Adipocyte (in vitro differentiated cells): ENCODE measurements around the gene CALN1.

Experiments used
- DNase-seq: peaks from one replicate; pipeline ENCODE4 v3.0.0-alpha.2; 2015; ENCODE audit warnings: low read depth
- H3K27me3 ChIP-seq: replicated peaks from 2 replicates; pipeline ENCODE4 v1.7.0; 2013; ENCODE audit warnings: mild to moderate bottlenecking, low read length, moderate library complexity; ENCODE audit not compliant: control insufficient read depth, insufficient read depth
- H3K36me3 ChIP-seq: 2 replicates; pipeline ENCODE4 v1.7.0; 2013; ENCODE audit warnings: low read length, mild to moderate bottlenecking, moderate library complexity; ENCODE audit not compliant: control insufficient read depth, insufficient read depth, severe bottlenecking
- H3K4me1 ChIP-seq: 2 replicates; pipeline ENCODE4 v1.7.0; 2013; ENCODE audit warnings: mild to moderate bottlenecking, low read length, moderate library complexity; ENCODE audit not compliant: control insufficient read depth, insufficient read depth
- H3K4me3 ChIP-seq: 2 replicates; pipeline ENCODE4 v1.7.0; 2013; ENCODE audit warnings: mild to moderate bottlenecking, low read length, moderate library complexity
- H3K9ac ChIP-seq: 2 replicates; pipeline ENCODE4 v1.7.0; 2013; ENCODE audit warnings: mild to moderate bottlenecking, low read length, moderate library complexity
- H3K9me3 ChIP-seq: 2 replicates; pipeline ENCODE4 v1.7.0; 2013; ENCODE audit warnings: mild to moderate bottlenecking, low read length, moderate library complexity; ENCODE audit not compliant: control insufficient read depth

Gene CALN1

DNA sequence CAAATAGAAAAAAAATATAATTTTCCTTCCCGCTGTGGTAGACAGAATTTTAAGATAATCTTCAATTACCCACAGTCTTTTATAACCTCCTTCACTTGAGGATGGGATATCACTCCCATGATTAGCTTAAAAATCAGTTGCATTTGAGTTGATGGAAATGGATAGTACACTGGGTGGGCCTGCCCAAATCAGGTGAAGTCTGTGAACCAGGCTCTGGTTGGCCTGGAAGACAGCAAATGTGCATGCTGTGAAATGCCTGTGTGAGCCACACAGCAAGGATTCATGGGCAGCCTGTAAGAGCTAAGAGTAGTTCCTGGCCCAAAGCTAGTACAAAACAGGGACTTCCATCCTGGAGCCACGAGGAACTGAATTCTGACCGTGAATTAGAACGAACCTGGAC, 548.0 kb downstream of the CALN1 start:
- Histone ChIP-seq H3K4me1 (no peaks in the 10 kb centered on the region), H3K4me3 (no peak overlapping the region), H3K27me3 (no peaks in the 10 kb centered on the region), H3K36me3 (no peaks in the 10 kb centered on the region), H3K9me3 (no peaks in the 10 kb centered on the region), H3K9ac (no peak overlapping the region)
- no peak for DNase-seq

DNA sequence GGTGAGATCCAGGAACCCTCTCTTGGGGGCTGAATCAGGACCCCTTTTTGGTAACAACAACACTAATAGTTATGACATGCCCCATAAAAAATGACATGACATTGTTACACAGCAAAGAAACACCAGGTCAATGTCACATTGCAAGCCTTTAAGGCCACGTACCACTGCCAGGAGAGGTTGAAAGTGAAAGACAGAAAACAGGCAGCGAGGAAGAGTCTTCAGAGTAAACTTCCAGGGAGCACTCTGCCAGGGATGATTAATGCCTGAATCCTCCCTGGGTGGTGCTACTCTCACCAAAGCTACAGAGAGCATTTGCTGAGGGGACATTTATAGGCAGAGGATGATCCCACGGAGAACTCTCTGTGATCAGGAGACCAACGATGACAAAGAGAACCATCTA, 551.6 kb downstream of the CALN1 start:
- H3K27me3 ChIP-seq = no peaks in the 10 kb centered on the region
- H3K4me1 ChIP-seq = no peaks in the 10 kb centered on the region
- no peak for DNase-seq
- H3K9me3 ChIP-seq = no peaks in the 10 kb centered on the region
- H3K4me3 ChIP-seq = no peak overlapping the region
- no peak overlapping the region for H3K9ac ChIP-seq
- no peaks in the 10 kb centered on the region for H3K36me3 ChIP-seq

DNA sequence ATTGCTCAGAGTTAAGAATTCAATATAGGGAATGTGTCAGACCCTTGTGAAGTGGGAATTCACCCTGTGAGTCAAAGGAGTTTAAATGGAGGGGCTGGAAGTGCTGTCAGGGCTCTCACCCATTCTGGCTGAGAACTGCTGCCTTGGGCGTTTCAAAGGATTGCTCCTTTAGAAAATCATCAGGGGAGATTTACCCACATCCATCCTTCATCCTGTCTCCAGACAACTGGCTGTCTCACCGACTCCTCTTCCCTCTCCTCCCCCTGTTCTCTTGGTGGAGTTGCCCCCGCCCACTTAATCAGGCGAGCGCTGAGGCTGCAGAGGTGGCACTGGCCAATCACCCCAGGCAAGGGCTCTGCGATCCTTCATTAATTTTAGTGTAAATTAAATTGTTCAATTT, 554.8 kb downstream of the CALN1 start:
- no peak for DNase-seq
- Histone ChIP-seq H3K9ac (no peak overlapping the region), H3K27me3 (no peaks in the 10 kb centered on the region), H3K4me3 (no peak overlapping the region), H3K9me3 (no peaks in the 10 kb centered on the region), H3K36me3 (no peaks in the 10 kb centered on the region), H3K4me1 (no peaks in the 10 kb centered on the region)

DNA sequence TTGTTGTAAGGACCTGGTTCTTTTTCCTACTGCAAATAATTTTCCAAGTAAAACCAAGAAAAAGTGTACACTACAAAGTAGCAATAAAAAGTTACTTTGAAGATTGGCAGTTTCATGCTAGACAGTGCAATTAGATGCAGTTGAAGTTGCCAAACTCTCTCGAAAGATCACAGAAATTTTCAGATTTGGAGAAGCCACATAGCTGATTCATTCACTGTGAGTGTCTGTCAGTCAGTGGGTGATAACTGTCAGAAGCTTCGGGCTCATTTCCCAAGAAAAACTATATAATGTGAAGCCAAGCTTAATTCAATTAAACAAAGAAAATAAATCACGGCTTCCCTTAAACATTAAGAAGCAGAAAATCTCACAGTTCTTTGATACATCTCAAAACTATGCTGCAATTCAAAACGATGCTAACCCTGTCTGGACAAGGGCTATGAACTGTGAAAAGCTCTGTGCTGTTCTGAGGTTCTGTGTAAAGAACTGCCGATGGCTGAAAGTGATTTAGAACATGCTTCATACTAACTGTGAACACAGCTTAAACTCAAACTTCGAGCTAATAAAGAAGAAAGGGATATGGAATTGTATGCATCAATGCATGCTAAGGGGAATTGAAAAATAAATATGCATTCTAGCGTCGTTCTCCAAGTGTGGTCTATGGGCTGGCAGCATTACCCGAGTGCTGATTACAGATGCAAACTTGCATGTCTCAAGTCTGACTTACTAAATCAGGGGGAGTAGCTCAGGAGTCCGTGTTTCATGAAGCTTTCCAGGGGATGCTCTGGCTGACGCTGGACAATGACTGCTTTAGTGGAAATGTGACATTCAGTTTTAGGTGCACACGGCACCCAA, 557.4 kb downstream of the CALN1 start:
- DNase-seq = no peak
- Histone ChIP-seq H3K9ac (no peak overlapping the region), H3K36me3 (no peaks in the 10 kb centered on the region), H3K9me3 (no peaks in the 10 kb centered on the region), H3K27me3 (peaks cover 5% of the 10 kb centered on the region), H3K4me3 (no peak overlapping the region), H3K4me1 (no peaks in the 10 kb centered on the region)

DNA sequence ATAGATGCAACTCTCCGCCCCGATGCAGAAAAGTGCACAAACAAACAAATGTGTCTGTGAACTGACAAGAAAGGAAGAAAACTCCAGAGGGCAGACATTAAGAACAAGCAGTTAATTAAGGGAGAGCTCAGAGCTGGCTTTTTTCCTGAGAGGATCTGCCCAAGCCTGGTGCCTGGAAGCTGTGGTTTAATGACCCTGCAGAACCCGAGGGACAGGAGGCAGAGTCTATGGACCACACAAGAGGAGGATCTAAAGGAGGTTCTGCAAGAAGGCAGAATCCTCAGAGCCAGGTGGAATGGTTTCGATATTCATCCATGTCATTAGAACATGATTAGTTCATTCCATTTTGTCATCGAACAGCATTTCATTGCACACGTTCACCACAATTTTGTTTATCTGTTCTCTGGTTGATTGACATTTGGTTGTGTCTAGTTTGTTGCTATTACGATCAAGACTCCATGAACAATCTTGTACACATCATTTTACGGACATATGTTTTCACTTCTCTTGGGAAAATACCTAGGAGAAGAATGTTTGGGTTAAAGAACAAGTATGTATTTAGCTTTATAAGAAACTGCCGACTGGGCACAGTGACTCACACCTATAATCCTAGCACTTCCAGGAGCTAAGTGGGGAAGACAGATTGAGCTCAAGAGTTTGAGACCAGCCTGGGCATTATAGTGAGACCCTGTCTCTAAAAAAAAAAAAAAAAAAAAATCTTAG, 560.2 kb downstream of the CALN1 start:
- Histone ChIP-seq H3K36me3 (no peaks in the 10 kb centered on the region), H3K4me3 (no peak overlapping the region), H3K9me3 (no peaks in the 10 kb centered on the region), H3K27me3 (peaks cover 5% of the 10 kb centered on the region), H3K9ac (no peak overlapping the region), H3K4me1 (no peaks in the 10 kb centered on the region)
- no peak for DNase-seq

DNA sequence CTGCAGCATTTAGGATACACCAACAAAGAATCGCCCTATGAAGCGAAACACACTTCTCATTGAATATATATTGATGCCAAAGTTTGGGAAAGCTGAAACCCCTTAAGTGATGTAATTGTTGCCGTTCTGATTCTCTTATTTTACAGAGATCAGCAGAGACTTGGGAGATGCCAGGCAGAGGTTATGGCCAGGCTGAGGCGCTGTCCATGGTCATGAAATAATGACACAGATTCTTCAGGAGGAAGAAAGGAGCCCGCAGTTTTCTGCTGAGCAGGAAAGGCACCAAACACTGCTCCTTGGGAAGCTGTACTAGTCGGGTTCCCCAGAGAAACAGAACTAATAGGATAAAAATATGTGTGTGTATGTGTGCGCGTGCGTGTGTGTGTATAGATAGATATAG, 566.0 kb downstream of the CALN1 start:
- H3K27me3 ChIP-seq = peaks cover 3% of the 10 kb centered on the region
- H3K9ac ChIP-seq = no peak overlapping the region
- H3K36me3 ChIP-seq = no peaks in the 10 kb centered on the region
- H3K4me1 ChIP-seq = no peaks in the 10 kb centered on the region
- no peak for DNase-seq
- H3K9me3 ChIP-seq = no peaks in the 10 kb centered on the region
- H3K4me3 ChIP-seq = no peak overlapping the region

DNA sequence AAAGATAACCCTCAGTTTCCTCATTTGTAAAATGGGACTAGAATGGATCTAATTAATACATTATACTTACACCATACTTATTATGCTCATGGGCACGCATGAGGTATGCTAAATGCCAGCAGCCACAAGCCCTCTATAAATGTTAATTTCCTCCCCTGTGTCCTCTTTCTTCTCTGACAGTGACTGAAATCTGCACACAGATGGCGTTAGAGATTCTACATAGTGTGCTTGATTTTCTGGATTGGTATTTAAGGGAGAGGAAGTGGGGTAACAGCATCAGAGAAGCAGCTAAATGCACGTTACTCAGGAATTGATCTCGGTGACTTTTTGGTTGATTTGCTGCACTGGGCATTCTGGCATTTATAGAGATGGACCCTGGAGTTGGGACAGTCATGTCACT, 568.5 kb downstream of the CALN1 start:
- H3K4me3 ChIP-seq = no peak overlapping the region
- H3K36me3 ChIP-seq = no peaks in the 10 kb centered on the region
- H3K9me3 ChIP-seq = no peaks in the 10 kb centered on the region
- peaks cover 3% of the 10 kb centered on the region for H3K27me3 ChIP-seq
- no peak for DNase-seq
- H3K9ac ChIP-seq = no peak overlapping the region
- no peaks in the 10 kb centered on the region for H3K4me1 ChIP-seq

DNA sequence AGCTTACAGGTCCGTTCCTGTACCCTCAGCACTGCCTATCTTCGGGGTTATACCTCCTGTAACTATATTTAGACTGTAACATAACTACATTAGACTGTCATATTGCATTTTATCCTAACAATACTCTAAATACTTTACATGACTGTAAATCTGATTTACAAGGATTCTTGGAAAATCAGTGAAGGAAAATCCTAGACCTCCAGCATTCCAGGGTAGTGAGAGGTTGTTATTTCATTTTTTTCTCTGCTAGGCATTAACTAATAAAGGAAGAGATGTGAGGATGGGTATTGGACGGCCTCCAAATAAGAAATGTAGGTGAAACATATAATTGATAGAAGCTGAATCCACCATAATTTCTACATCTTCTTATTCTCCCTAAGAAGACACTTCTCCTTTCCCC, 569.4 kb downstream of the CALN1 start:
- Histone ChIP-seq H3K27me3 (peaks cover 3% of the 10 kb centered on the region), H3K36me3 (no peaks in the 10 kb centered on the region), H3K4me3 (no peak overlapping the region), H3K9ac (no peak overlapping the region), H3K9me3 (no peaks in the 10 kb centered on the region), H3K4me1 (no peaks in the 10 kb centered on the region)
- DNase-seq = no peak

DNA sequence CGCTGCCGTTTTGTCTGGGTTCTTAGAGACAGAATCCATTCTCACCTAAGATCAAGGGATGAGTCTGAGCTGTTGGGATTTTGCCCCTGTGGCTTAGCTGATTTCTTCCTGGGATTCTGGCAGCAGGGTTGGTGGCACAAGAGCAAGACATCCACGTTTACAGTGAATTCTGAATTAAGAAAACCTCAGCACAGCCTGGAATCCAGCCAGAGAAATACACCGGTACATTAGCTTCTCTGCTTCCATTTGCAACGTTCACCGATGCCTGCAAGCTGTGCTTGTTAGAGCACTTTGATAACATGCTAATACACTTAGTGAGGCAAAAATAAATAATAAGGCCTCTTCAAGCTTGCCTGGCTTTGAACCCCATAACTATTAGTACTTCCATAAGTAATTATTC, 569.8 kb downstream of the CALN1 start:
- Histone ChIP-seq H3K4me3 (no peak overlapping the region), H3K36me3 (no peaks in the 10 kb centered on the region)

DNA sequence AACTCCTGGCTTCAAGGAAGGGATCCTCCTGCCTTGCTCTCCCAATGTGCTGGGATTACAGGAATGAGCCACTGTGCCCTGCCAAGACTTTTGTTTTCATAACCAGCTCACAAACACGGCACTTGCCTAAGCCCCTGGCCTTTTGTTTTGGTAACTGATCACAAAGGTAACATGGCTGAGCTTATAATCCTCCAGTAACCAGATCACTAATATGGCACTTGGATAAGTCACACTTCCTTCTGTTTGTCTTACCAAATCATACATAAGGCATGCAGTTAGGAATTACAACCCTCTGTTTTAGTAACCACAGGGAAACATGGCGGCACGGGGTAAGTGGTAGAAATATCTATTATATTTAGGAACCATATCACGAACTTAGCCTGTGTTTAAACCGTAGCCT, 577.1 kb downstream of the CALN1 start:
- no peak for DNase-seq
- Histone ChIP-seq H3K4me1 (no peaks in the 10 kb centered on the region), H3K4me3 (no peak overlapping the region)

More for the DNA sequence above, 569.8 kb downstream of the CALN1 start:
- Histone ChIP-seq H3K4me1 (no peaks in the 10 kb centered on the region), H3K9me3 (no peaks in the 10 kb centered on the region), H3K9ac (no peak overlapping the region), H3K27me3 (peaks cover 3% of the 10 kb centered on the region)
- no peak for DNase-seq

DNA sequence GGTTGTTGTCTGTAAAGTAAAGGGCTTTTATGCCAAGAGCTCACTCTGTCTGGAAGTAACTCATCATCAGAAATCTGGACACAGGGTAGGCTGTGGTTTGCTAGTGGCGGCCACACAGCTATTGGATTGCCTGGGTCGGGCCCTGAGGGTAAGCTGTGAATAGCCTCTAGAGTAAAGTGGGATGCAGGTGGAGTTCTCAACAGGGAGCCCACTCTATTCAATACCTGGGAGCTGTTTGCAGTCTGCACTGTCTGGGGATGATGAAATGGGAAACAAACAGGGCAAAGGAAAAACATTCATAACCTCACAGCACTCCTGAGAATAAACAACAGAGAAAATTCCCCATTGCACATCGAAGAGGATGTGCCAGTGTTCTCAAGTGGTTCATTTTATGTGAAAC, 582.6 kb downstream of the CALN1 start:
- Histone ChIP-seq H3K9me3 (no peaks in the 10 kb centered on the region), H3K4me3 (no peak overlapping the region), H3K4me1 (peaks cover 5% of the 10 kb centered on the region), H3K36me3 (no peaks in the 10 kb centered on the region), H3K9ac (no peak overlapping the region), H3K27me3 (no peaks in the 10 kb centered on the region)
- no peak for DNase-seq

More for the DNA sequence above, 577.1 kb downstream of the CALN1 start:
- H3K36me3 ChIP-seq = no peaks in the 10 kb centered on the region
- no peaks in the 10 kb centered on the region for H3K27me3 ChIP-seq
- no peaks in the 10 kb centered on the region for H3K9me3 ChIP-seq
- no peak overlapping the region for H3K9ac ChIP-seq
